ENCODE measurements around the gene IRF2.
A peak's percentile ranks its signal among the peaks of the same experiment; 100 is the strongest.

The IRF2 gene

DNA sequence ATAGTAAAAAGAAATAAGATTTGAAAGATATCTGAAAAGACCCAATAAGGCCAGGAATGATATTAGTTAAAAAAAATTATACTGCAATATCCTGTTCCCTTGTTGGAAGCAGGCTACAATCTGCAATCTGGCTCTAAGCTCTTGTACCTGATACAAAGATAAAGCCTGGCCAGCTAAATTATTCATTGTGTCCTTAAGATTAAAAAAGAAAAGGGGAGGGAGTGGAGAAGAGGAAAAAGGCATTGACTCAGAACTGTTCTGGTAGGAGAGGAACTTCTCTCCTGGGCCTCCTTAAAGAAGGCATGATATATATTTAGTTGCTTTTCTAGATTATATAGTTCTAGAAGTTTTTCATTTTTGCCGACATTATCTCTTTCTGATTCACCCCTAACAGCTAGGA, 46.7 kb downstream of the IRF2 start:
- no peak for TF ChIP-seq CTCF (IDR thresholded peaks at IDR 0.05; ENCODE audit: low read depth, low read length)
- no peak overlapping the region for H3K4me3 ChIP-seq (replicated peaks in 1 of 2; ENCODE audit: low read depth in 2 of 2, low read length in 2 of 2)
- peak in 1 of 2 donors; percentile 54 for DNase-seq (ENCODE audit: low read depth in 2 of 2)

GRCh38 chr4:184427093-184427492, 47.3 kb downstream of the IRF2 start:
- no peak for DNase-seq (ENCODE audit: low read depth in 2 of 2)
- TF ChIP-seq CTCF (IDR thresholded peaks at IDR 0.05; ENCODE audit: low read depth, low read length): no peak
- no peak overlapping the region for H3K4me3 ChIP-seq (replicated peaks in 1 of 2; ENCODE audit: low read depth in 2 of 2, low read length in 2 of 2)

GRCh38 chr4:184424993-184425758, 49.2 kb downstream of the IRF2 start:
- no peak for TF ChIP-seq CTCF (IDR thresholded peaks at IDR 0.05; ENCODE audit: low read depth, low read length)
- no peak overlapping the region for H3K4me3 ChIP-seq (replicated peaks in 1 of 2; ENCODE audit: low read depth in 2 of 2, low read length in 2 of 2)
- no peak for DNase-seq (ENCODE audit: low read depth in 2 of 2)

DNA sequence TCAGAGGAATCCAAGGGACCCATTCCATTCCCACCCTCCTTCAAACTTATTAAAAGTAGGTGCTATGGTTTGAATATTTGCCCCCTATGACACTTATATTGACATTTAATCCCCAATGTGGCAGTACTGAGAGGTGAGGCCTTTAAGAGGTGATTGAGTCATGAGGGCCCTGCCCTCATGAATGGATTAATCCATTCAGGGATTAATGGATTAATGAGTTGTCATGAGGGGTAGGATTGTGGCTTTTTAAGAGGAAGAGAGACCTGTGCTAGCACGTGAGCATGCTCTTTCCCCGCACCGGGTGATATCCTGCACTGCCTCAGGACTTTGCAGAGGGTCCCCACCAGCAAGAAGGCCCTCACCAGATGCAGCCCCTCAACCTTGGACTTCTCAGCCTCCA, 50.1 kb downstream of the IRF2 start:
- TF ChIP-seq CTCF (IDR thresholded peaks at IDR 0.05; ENCODE audit: low read depth, low read length): no peak
- H3K4me3 ChIP-seq (replicated peaks in 1 of 2; ENCODE audit: low read depth in 2 of 2, low read length in 2 of 2): no peak overlapping the region
- DNase-seq (ENCODE audit: low read depth in 2 of 2): no peak

DNA sequence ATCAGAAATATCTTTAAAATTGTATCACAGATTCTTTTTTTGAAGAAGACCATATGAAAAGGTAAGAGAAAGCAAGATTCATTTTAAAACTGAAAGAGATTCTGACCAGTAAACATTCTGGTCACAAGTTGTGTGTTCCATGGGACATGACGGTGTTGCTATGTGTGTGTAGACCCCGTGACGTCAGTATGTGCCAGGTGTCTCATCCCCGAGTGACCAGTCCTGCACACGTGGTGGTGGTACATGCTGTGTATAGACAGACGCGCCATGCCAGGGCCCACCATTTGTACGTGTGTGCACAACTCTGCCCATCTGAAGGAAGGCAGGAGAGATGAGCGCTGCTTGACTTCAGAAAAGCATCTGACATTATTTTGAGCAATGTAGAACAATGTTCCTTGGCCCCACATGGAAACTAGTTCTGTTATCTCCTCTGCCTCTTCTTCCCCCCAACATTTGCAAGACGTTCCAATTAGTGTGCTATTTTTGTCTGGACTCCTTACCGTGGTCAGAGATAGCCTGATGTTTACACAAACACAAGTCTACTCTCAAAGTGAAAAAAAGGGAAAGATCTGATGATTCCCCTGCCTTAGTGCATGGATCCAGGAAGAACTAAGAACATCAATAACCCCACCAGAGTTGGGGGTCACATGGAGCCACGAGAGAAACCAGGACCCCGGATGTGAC, 51.2 kb downstream of the IRF2 start:
- H3K4me3 ChIP-seq (replicated peaks in 1 of 2; ENCODE audit: low read depth in 2 of 2, low read length in 2 of 2): no peak overlapping the region
- DNase-seq (ENCODE audit: low read depth in 2 of 2): no peak
- TF ChIP-seq CTCF (IDR thresholded peaks at IDR 0.05; ENCODE audit: low read depth, low read length): no peak

DNA sequence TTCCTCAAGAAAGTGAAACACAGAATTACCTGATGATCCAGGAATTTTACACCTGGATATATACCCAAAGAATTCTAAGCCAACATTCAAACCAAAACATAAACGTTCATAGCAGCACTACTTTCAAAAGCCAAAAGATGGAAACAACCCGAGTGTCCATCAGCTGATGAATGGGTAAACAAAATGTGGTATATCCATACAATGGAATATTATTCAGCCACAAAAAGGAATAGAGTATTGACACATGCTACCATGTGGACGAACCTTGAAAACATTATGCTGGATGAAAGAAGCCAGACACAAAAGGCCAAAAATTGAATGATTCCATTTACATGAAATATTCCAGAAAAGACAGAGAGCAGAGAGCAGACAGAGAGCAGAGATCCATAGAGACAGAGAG, 52.0 kb downstream of the IRF2 start:
- DNase-seq (ENCODE audit: low read depth in 2 of 2): no peak
- no peak for TF ChIP-seq CTCF (IDR thresholded peaks at IDR 0.05; ENCODE audit: low read depth, low read length)

More for the DNA sequence above, 52.0 kb downstream of the IRF2 start:
- H3K4me3 ChIP-seq (replicated peaks in 1 of 2; ENCODE audit: low read depth in 2 of 2, low read length in 2 of 2): no peak overlapping the region
